GM19043 (cell line): Measurements from ENCODE around the gene COL16A1.

Source experiments
- ATAC-seq: cut with Tn5 transposase; IDR thresholded peaks from one replicate; pipeline ENCODE4 v1.9.1; 2021; ENCODE audit warnings: low read depth; ENCODE audit not compliant: unreplicated experiment

COL16A1 gene

GRCh38 chr1:31652891-31653499 lies 50.8 kb downstream of the COL16A1 start:
- no peak for ATAC-seq

DNA sequence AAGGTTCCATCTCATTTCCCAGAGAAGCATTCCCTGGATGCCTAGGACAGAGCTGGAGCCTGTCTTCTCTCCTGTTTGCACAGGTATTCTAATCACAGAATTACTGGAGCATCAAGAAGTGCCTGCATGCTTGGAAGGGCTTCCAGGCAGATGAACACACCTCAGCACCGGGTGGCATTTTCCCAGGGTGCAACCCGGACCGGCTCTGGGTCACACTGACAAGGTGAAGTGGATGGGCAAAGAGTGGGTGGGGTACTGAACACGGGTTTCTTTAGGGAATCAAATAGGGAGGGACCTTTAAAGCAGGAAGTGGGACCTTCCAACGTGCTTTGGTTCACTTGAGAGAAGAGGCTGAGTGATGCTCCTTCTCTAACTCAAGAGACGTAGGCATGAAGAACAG lies 52.1 kb downstream of the COL16A1 start:
- no peak for ATAC-seq

- no peak for ATAC-seq
Measured at GRCh38 chr1:31651089-31651420, 52.8 kb downstream of the COL16A1 start.

DNA sequence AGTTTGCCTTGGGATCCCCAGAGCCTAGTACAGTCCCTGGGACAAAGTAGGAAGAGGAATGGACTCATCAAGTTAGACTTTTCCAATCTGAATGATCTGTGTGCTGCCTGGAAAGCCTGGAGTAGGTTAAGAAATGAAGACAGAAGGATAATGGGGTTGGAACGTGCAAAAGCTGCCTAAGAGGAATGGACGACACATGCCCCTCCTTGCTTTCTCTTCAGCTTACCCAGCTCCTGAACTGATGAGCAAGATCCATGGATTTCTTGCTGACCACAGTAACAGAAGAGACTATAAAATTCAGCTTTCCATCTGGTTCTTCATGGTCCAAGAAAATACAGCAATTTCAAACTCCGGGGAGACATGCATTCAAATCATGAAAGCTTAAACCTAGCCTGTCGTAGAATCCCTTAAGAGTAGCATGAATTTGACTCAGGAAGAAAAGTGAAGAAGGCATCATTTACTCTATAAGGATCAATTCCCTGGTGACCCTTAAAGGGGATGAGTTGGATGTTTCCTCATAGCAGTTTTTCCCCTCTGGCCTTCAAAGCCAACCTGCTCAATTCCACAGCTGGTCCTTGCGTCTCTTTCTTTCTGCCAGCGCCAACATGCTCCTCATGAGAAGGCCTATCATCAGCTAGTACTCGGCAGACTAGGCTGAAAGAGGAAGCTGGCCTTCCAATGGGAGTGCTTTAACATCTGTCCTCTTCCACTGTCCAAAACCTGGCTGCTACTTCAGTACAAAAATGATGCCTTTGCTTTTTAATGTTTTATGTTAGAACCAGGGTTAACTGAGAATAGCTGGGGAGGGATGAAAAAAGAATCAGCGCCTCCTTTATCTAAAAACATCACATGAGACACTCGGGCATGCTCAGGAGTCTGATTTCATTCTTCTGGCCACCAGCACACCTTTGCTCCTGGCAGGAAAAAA lies 53.4 kb downstream of the COL16A1 start:
- ATAC-seq = no peak

DNA sequence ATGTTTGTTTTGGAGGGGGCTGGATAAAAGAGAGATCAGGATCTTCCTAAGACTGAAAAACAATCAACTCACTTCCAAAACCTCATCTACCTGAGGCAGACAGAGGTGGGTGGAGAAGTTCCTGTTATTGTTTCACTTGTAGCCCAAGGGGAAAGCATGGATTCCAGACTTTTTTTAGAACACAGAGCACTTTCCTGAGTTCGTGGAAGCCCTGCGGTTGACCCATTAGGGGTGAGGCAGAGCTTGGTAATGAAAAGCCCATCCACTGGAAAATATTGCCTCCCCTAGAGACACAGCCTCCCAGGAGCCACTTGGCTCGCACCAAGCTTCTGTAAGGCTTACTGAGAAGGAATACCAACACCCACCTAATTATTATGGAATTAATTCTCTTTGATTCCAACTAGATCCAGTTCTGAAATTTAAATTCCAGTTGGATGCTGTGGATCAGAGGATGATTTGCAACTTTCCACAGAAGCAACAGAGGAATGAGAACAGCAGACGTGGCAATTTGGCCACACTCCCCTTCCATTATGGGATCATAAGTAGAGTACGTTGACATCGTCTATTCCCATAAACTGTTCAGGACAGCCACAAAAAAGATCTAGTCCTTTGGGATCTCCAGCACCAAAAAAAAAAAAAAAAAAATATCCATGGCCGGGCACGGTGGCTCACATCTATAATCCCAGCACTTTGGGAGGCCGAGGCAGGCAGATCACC lies 55.0 kb downstream of the COL16A1 start:
- no peak for ATAC-seq

- no peak for ATAC-seq
Measured at GRCh38 chr1:31648190-31648589, 55.6 kb downstream of the COL16A1 start.

DNA sequence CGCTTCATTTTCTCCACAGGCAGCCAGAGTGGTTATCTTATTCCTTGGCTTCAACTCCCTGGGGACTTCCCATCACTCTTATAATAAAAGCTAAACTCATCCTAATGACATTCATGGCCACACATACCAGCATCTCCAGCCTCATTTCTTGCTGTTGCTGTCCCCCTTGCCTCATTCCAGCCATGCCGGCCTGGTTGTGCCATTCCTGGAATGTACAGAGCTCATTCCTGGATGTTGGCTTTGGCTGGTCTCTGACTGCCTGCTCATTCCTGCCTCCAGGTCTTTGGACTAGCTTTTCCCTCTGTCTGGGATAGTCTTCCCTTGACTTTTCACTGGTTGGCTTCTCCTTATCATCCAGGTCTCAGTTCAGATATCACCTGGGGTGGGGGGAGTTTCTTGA lies 56.7 kb downstream of the COL16A1 start:
- no peak for ATAC-seq

DNA sequence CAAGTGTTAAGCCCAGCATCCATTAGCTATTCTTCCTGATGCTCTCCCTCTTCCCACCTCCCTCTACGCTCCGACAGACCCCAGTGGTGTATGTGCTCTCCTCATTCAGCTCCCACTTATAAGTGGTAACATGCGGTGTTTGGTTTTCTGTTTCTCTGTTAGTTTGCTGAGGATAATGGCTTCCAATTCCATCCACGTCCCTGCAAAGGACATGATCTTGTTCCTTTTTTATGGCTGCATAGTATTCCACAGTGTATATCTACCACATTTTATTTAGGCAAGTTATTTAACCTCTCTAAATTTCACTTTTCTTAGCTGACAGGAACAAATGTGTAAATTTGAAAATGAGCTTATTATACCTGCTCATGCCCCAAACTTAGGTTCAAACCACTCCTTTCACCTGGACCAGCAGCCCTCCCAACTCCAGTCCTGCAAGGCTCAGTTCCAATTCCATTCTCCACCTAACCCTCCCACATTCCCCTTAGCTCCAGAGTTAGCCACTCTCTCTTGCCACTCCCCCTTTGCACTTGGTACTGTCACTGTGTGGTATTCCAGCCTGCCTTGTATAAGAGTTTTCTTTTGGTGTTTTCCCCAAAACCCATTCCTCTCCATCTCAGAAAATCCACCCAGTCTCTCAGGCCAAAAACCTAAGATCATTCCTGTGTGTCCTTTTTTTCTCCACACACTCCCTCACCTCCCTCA lies 57.4 kb downstream of the COL16A1 start:
- ATAC-seq = no peak

DNA sequence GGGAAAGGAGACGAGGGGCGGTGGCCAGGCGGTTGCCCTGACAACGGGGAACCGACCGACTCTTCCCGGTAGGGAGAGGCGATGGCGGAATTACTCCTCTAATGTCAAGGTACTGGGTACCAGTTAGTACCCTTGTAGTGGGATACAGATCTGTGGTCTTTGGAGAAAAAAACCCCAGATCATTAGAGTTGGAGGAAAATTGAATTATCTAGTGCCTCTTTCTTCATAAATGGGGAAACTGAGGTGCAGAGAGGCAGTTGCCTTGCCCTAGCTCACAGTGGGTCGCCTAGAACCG lies 58.6 kb downstream of the COL16A1 start:
- ATAC-seq = no peak

DNA sequence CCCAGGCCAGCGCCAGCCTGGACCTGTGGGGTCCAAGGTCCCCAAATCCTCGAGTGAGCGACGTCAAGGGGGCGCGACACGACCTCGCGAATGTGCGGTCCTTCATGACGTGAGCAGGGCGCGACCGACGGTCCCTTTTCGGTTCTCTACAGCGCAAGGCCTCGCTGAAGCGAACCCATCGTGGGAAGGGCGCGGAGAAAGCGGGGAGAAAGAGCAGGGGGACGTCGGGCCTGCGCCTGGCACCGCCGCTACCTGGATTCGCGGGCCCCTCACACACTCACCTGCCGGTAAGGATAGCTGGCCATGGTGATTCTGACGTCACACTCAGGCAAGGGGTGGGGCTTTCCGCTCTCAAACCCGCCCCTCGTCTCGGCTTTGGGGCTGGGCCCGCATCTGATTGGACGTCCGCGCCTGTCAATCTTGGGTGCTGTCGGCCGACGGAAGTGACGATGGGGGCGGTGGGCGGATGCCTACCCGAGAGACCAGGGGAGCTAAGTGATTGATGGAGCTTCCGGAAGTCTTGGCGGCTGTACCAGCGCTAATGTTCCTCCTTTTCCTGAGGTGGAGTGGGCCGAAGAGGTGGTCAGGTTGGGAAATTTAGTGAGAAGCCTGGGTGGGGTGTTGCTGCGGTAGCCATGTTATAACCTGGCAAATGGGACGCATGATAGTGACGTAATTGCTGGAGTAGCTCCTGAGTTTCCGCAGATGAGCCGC lies 59.1 kb downstream of the COL16A1 start, which contains the start of gene PEF1:
Gene PEF1 (minus strand): TSS at position 317 of the 714 bp plus-strand sequence. CDS start 12 bp downstream, at position 305.
- ATAC-seq = peak; percentile 96

GRCh38 chr1:31643976-31644559 lies 59.7 kb downstream of the COL16A1 start:
- ATAC-seq = peak; percentile 5

DNA sequence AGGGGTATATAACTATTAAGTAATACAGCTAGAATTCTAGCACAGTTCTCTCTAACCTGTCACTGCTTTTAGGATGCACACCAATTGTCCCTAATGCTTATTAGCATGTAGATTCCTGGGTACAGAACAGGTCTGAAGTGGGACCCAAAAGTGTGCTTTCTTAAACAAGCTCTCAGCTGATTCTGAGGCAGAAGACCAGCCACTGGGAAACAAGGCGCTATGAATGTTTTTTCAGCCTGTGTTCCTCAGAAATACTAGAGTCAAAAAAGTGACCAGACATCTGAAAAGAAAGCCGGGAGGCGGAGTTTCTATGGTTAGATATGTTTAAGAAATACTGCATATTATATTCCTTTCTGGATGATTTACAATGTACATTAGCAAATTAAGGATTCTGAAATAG lies 60.9 kb downstream of the COL16A1 start:
- ATAC-seq = no peak

- ATAC-seq = no peak
Measured at GRCh38 chr1:31642366-31642765, 61.5 kb downstream of the COL16A1 start.

DNA sequence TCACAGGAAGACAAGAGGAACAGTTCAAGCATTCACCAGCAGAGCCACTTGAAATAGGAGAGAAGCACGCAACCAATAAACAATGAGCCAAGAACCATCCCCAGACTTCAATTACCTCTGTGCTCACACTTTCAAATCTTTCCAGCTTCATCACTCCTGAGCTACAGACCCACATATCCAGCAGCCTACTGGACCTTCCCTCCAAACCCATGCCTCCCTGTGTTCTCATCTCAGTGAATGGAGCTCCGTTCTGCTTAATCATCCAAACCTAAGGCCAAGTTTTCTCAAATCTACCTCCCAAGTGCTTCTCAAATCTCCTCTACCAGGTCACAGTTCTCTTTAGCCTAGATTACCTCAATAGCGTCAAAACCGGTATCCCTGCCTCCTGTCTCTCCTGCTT lies 62.9 kb downstream of the COL16A1 start:
- ATAC-seq = no peak

- no peak for ATAC-seq
Measured at GRCh38 chr1:31640179-31640578, 63.6 kb downstream of the COL16A1 start.

DNA sequence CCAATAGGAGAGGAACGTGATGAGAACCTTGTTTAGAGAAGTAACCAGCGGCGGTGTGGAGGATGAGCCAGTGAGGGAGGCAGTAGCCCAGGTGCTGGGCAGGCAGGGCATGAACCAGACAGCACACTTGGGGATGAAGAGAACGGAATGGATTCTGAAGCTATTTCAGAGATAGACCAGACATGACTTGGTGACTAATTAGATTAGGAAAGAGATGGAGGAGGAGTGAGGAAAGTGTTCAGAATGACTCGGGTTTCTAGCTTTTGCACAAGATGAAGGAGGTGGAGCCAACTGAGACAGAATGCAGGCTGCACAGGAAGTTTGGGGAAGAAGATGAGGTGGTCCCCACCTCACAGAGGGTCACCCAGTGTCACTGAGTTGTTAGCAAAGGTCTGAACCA lies 64.3 kb downstream of the COL16A1 start:
- ATAC-seq = no peak

GRCh38 chr1:31637915-31638673 lies 65.7 kb downstream of the COL16A1 start:
- no peak for ATAC-seq

- ATAC-seq = no peak
Measured at GRCh38 chr1:31633117-31633516, 70.7 kb downstream of the COL16A1 start.

DNA sequence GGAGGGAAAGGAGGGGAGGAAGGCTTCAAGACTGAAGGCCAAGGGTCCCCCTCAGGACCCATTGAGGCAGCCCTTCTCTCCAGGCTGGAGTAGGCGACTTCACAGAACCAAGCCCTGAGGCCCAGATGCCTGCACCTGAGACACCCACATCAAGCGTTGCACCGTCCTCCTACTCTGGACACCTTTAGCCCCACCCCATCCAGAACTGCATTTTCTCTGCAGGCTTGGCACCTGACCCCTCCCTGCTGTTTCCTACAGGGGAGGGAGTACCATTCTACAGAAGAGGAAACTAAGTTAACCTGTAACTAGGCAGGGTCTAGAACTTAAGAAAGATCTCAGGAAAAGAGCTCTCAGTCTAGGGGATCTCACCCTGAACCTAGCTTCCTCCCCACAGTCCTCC lies 71.2 kb downstream of the COL16A1 start:
- no peak for ATAC-seq
